PFSK-1 (cell line): ENCODE measurements around the gene ACOXL.

ENCODE experiments used
- POLR2AphosphoS5 ChIP-seq: IDR thresholded peaks from 2 replicates; pipeline ENCODE4 v1.6.1; 2012; ENCODE audit warnings: low read depth, mild to moderate bottlenecking, control low read depth, low read length, moderate library complexity
- SIN3A ChIP-seq: IDR thresholded peaks from 2 replicates; pipeline ENCODE4 v1.6.1; 2012; ENCODE audit warnings: mild to moderate bottlenecking, low read length, moderate library complexity, borderline replicate concordance; ENCODE audit not compliant: insufficient read depth
- TAF1 ChIP-seq: IDR thresholded peaks from 2 replicates; pipeline ENCODE4 v1.6.1; 2012; ENCODE audit warnings: low read length, control low read depth, borderline replicate concordance; ENCODE audit not compliant: insufficient read depth

DNA sequence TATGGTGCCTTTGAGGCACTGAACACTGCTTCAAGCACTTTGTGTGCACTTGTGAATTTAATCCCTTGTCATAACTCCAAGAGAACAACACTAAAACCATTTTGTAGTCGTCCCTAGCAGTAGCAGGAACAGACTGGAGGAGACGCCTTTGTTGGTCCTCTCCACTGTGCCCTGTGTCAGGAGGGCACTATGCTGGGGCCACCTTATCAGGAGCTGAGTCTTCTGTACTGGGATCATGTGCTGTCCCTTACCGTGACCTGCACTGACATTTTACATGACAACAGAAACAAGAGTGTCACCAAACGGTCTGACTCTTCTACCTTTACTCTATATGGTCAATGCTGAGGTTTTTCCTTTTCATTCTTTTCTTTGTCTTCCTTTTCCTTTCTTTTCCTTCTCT, 62.0 kb downstream of the ACOXL start:
- no peak for TF ChIP-seq POLR2AphosphoS5
- no peak for TF ChIP-seq TAF1
- TF ChIP-seq SIN3A: no peak
